ENCODE results near the gene CELSR1. TPM values are rescaled to one million over a fixed set of nuclear protein-coding genes. Genes with fewer than 3 reads are reported as not detected.

CELSR1 gene
- total RNA-seq, 1 donor from 2014 or later, result 7.7 TPM

GRCh38 chr22:46361826-46362202 is 175.6 kb downstream of the CELSR1 start:
- H3K27me3 Mint-ChIP-seq (ENCODE audit: unreplicated experiment), result peaks cover 7% of the 10 kb centered on the region
- no peak overlapping the region for H3K27ac Mint-ChIP-seq (ENCODE audit: unreplicated experiment)
- no peak for DNase-seq (ENCODE audit: low spot score)
- no peaks in the 10 kb centered on the region for H3K9me3 Mint-ChIP-seq (ENCODE audit: unreplicated experiment)
- no peak for TF ChIP-seq CTCF (IDR thresholded peaks at IDR 0.05; ENCODE audit: unreplicated experiment)
- peaks cover 19% of the 10 kb centered on the region for H3K36me3 Mint-ChIP-seq (ENCODE audit: low read depth, unreplicated experiment)
- H3K4me3 Mint-ChIP-seq (ENCODE audit: unreplicated experiment), result no peak overlapping the region
- H3K4me1 Mint-ChIP-seq (ENCODE audit: unreplicated experiment), result no peaks in the 10 kb centered on the region

GRCh38 chr22:46360891-46361290 is 176.5 kb downstream of the CELSR1 start:
- no peak for DNase-seq (ENCODE audit: low spot score)
- Mint-ChIP-seq H3K27me3 (ENCODE audit: unreplicated experiment) (peaks cover 7% of the 10 kb centered on the region), H3K36me3 (ENCODE audit: low read depth, unreplicated experiment) (peaks cover 19% of the 10 kb centered on the region), H3K4me1 (ENCODE audit: unreplicated experiment) (no peaks in the 10 kb centered on the region), H3K27ac (ENCODE audit: unreplicated experiment) (no peak overlapping the region), H3K9me3 (ENCODE audit: unreplicated experiment) (no peaks in the 10 kb centered on the region), H3K4me3 (ENCODE audit: unreplicated experiment) (no peak overlapping the region)
- TF ChIP-seq CTCF (IDR thresholded peaks at IDR 0.05; ENCODE audit: unreplicated experiment), result no peak

- no peak for TF ChIP-seq CTCF (IDR thresholded peaks at IDR 0.05; ENCODE audit: unreplicated experiment)
- H3K27me3 Mint-ChIP-seq (ENCODE audit: unreplicated experiment), result peaks cover 8% of the 10 kb centered on the region
- H3K27ac Mint-ChIP-seq (ENCODE audit: unreplicated experiment), result no peak overlapping the region
- no peak overlapping the region for H3K4me3 Mint-ChIP-seq (ENCODE audit: unreplicated experiment)
- peaks cover 19% of the 10 kb centered on the region for H3K36me3 Mint-ChIP-seq (ENCODE audit: low read depth, unreplicated experiment)
- no peak for DNase-seq (ENCODE audit: low spot score)
- no peaks in the 10 kb centered on the region for H3K9me3 Mint-ChIP-seq (ENCODE audit: unreplicated experiment)
- no peaks in the 10 kb centered on the region for H3K4me1 Mint-ChIP-seq (ENCODE audit: unreplicated experiment)
Observed at GRCh38 chr22:46360097-46360496, 177.3 kb downstream of the CELSR1 start.

- peaks cover 19% of the 10 kb centered on the region for H3K36me3 Mint-ChIP-seq (ENCODE audit: low read depth, unreplicated experiment)
Observed at GRCh38 chr22:46359362-46359761, 178.1 kb downstream of the CELSR1 start.

GRCh38 chr22:46358766-46359165 is 178.7 kb downstream of the CELSR1 start:
- Mint-ChIP-seq H3K27me3 (ENCODE audit: unreplicated experiment) (peaks cover 8% of the 10 kb centered on the region), H3K4me1 (ENCODE audit: unreplicated experiment) (no peaks in the 10 kb centered on the region), H3K9me3 (ENCODE audit: unreplicated experiment) (no peaks in the 10 kb centered on the region), H3K27ac (ENCODE audit: unreplicated experiment) (no peak overlapping the region), H3K4me3 (ENCODE audit: unreplicated experiment) (no peak overlapping the region), H3K36me3 (ENCODE audit: low read depth, unreplicated experiment) (peaks cover 23% of the 10 kb centered on the region)
- TF ChIP-seq CTCF (IDR thresholded peaks at IDR 0.05; ENCODE audit: unreplicated experiment), result no peak
- no peak for DNase-seq (ENCODE audit: low spot score)

More at GRCh38 chr22:46359362-46359761, 178.1 kb downstream of the CELSR1 start:
- H3K4me3 Mint-ChIP-seq (ENCODE audit: unreplicated experiment), result no peak overlapping the region
- H3K9me3 Mint-ChIP-seq (ENCODE audit: unreplicated experiment), result no peaks in the 10 kb centered on the region
- DNase-seq (ENCODE audit: low spot score), result no peak
- H3K27ac Mint-ChIP-seq (ENCODE audit: unreplicated experiment), result no peak overlapping the region
- peaks cover 8% of the 10 kb centered on the region for H3K27me3 Mint-ChIP-seq (ENCODE audit: unreplicated experiment)
- TF ChIP-seq CTCF (IDR thresholded peaks at IDR 0.05; ENCODE audit: unreplicated experiment), result no peak
- H3K4me1 Mint-ChIP-seq (ENCODE audit: unreplicated experiment), result no peaks in the 10 kb centered on the region

Data from endothelial cell (in vitro differentiated cells).